ENCODE measurements around the gene SAFB. TPM values are rescaled to one million over a fixed set of nuclear protein-coding genes. Genes with fewer than 3 reads are reported as not detected.
A peak's percentile ranks its signal among the peaks of the same experiment; 100 is the strongest.

The SAFB gene
- polyA plus RNA-seq, 3 donors: 12.2 to 76.6 (median 23.1) TPM

GRCh38 chr19:5624741-5625278 is 1.9 kb downstream of the SAFB start:
- H3K9me3 Mint-ChIP-seq: peaks cover 0 to 7% (median 0%) of the 10 kb centered on the region in 7 donors
- H3K36me3 Mint-ChIP-seq: peaks cover 41 to 56% of the 10 kb centered on the region in 2 donors
- peak overlapping the region; percentile 88 to 92 for H3K27ac ChIP-seq (ENCODE audit: low read depth in 1 of 2, low read length in 2 of 2)
- peak in 2 of 3 donors; percentile 33 to 36 for DNase-seq
- H3K36me3 ChIP-seq (replicated peaks in 1 of 2; ENCODE audit: control insufficient read depth in 1 of 2, insufficient read depth in 2 of 2, low read length in 2 of 2): peaks cover 28 to 44% of the 10 kb centered on the region in 2 donors
- peak overlapping the region; percentile 65 to 99 (median 91) for H3K27ac Mint-ChIP-seq
- peak overlapping the region; percentile 97 for H3K4me2 ChIP-seq (replicated peaks; ENCODE audit: extremely low read depth, low read length, poor library complexity, severe bottlenecking)
- peak overlapping the region; percentile 99 for H3K4me3 Mint-ChIP-seq
- peaks cover 0 to 2% (median 0%) of the 10 kb centered on the region in 3 donors for H3K27me3 Mint-ChIP-seq (ENCODE audit: low read depth in 3 of 3)
- no peak overlapping the region for H2AFZ ChIP-seq (ENCODE audit: insufficient read depth, low read depth, low read length, poor library complexity, severe bottlenecking)
- H3K9me3 ChIP-seq (replicated peaks in 1 of 2; ENCODE audit: control insufficient read depth in 1 of 2, insufficient read depth in 1 of 2, low read length in 2 of 2): no peaks in the 10 kb centered on the region
- H3K4me1 Mint-ChIP-seq: peaks cover 69% of the 10 kb centered on the region
- H4K20me1 ChIP-seq (ENCODE audit: insufficient read depth, low read length): peaks cover 77% of the 10 kb centered on the region
- peak overlapping the region; percentile 93 to 98 (median 96) for H3K4me3 ChIP-seq (replicated peaks in 1 of 3; ENCODE audit: low read depth in 2 of 3, low read length in 3 of 3)
- H3K27me3 ChIP-seq (ENCODE audit: control insufficient read depth in 2 of 2, insufficient read depth in 2 of 2, low read length in 2 of 2): no peaks in the 10 kb centered on the region
- 39% methylated on average over 3 of the region's 8 CpGs for WGBS (ENCODE audit: insufficient coverage)
- peak overlapping the region; percentile 95 for H3K9ac ChIP-seq (ENCODE audit: insufficient read depth, low read length, poor library complexity, severe bottlenecking)
- peaks cover 97% of the 10 kb centered on the region for H3K79me2 ChIP-seq (ENCODE audit: insufficient read depth, low read length)
- H3K4me1 ChIP-seq (ENCODE audit: control insufficient read depth in 1 of 2, insufficient read depth in 2 of 2, low read length in 2 of 2): peaks cover 66 to 83% of the 10 kb centered on the region in 2 donors
- TF ChIP-seq, protein P1, sequence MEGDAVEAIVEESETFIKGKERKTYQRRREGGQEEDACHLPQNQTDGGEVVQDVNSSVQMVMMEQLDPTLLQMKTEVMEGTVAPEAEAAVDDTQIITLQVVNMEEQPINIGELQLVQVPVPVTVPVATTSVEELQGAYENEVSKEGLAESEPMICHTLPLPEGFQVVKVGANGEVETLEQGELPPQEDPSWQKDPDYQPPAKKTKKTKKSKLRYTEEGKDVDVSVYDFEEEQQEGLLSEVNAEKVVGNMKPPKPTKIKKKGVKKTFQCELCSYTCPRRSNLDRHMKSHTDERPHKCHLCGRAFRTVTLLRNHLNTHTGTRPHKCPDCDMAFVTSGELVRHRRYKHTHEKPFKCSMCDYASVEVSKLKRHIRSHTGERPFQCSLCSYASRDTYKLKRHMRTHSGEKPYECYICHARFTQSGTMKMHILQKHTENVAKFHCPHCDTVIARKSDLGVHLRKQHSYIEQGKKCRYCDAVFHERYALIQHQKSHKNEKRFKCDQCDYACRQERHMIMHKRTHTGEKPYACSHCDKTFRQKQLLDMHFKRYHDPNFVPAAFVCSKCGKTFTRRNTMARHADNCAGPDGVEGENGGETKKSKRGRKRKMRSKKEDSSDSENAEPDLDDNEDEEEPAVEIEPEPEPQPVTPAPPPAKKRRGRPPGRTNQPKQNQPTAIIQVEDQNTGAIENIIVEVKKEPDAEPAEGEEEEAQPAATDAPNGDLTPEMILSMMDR (IDR thresholded peaks at IDR 0.05): no peak
- intact Hi-C loops (cut with micrococcal nuclease): no loop called here

GRCh38 chr19:5625641-5626040 is 2.8 kb downstream of the SAFB start:
- no peak for DNase-seq
- Mint-ChIP-seq H3K27ac (peak overlapping the region; percentile 16 to 99 (median 90)), H3K4me3 (no peak overlapping the region), H3K4me1 (peaks cover 64% of the 10 kb centered on the region), H3K27me3 (ENCODE audit: low read depth in 3 of 3) (peaks cover 0 to 2% (median 0%) of the 10 kb centered on the region in 3 donors), H3K9me3 (peaks cover 0 to 7% (median 0%) of the 10 kb centered on the region in 7 donors), H3K36me3 (peaks cover 38 to 57% of the 10 kb centered on the region in 2 donors)
- intact Hi-C loops (cut with micrococcal nuclease): no loop called here
- Histone ChIP-seq H4K20me1 (ENCODE audit: insufficient read depth, low read length) (peaks cover 86% of the 10 kb centered on the region), H3K9me3 (replicated peaks in 1 of 2; ENCODE audit: control insufficient read depth in 1 of 2, insufficient read depth in 1 of 2, low read length in 2 of 2) (no peaks in the 10 kb centered on the region), H3K4me2 (replicated peaks; ENCODE audit: extremely low read depth, low read length, poor library complexity, severe bottlenecking) (peak overlapping the region; percentile 97), H3K36me3 (replicated peaks in 1 of 2; ENCODE audit: control insufficient read depth in 1 of 2, insufficient read depth in 2 of 2, low read length in 2 of 2) (peaks cover 24 to 43% of the 10 kb centered on the region in 2 donors), H2AFZ (ENCODE audit: insufficient read depth, low read depth, low read length, poor library complexity, severe bottlenecking) (no peak overlapping the region), H3K4me1 (ENCODE audit: control insufficient read depth in 1 of 2, insufficient read depth in 2 of 2, low read length in 2 of 2) (peaks cover 66 to 76% of the 10 kb centered on the region in 2 donors), H3K9ac (ENCODE audit: insufficient read depth, low read length, poor library complexity, severe bottlenecking) (no peak overlapping the region), H3K27me3 (ENCODE audit: control insufficient read depth in 2 of 2, insufficient read depth in 2 of 2, low read length in 2 of 2) (no peaks in the 10 kb centered on the region), H3K4me3 (replicated peaks in 1 of 3; ENCODE audit: low read depth in 2 of 3, low read length in 3 of 3) (peak overlapping the region in 1 of 3 experiments; percentile 98), H3K79me2 (ENCODE audit: insufficient read depth, low read length) (peaks cover 97% of the 10 kb centered on the region), H3K27ac (ENCODE audit: low read depth in 1 of 2, low read length in 2 of 2) (peak overlapping the region in 1 of 2 donors; percentile 92)
- WGBS (ENCODE audit: insufficient coverage): 95% methylated on average over 12 of the region's 12 CpGs
- TF ChIP-seq, protein P1 (IDR thresholded peaks at IDR 0.05): no peak

Data from CD14-positive monocyte (primary cell).